Panc1 (cell line): ENCODE results near the gene ISG15. TPM values are rescaled to one million over a fixed set of nuclear protein-coding genes. Genes with fewer than 3 reads are reported as not detected.
"Not testable (repeated sequence)": the region's sequence is repeated elsewhere in the genome, so short reads cannot be mapped to it uniquely, and the experiment has no call there.

ENCODE experiments used
- ATAC-seq: fragments of 200-7000 bp; cut with Tn5 transposase; 2 replicates; pipeline ENCODE4 v1.9.1; 2020; ENCODE audit warnings: mild to moderate bottlenecking, moderate library complexity
- BruUV-seq: library from RNA; stranded (reverse); fragments of 400-500 nt; replicated peaks from 2 replicates; lab custom pipeline; 2021; lab: Mats Ljungman, UMichigan
- CTCF ChIA-PET: fragments of 300-600 bp; sonication (Branson Sonifier 250); formaldehyde crosslinking; loops from one replicate; lab custom pipeline; 2022; ENCODE audit warnings: antibody characterized with exemption; lab: Charles Lee
- POLR2A ChIA-PET: fragments of 300-600 bp; sonication (Branson Sonifier 250); formaldehyde crosslinking; loops from one replicate; lab custom pipeline; 2022; ENCODE audit warnings: antibody characterized with exemption; lab: Charles Lee
- DNase-seq: peaks from one replicate; pipeline ENCODE4 v3.0.0-alpha.2; 2010; ENCODE audit warnings: low read depth, low spot score
- H3K27ac ChIP-seq: 2 replicates; pipeline ENCODE4 v1.5.1; 2011; ENCODE audit warnings: mild to moderate bottlenecking, low read length, inconsistent platforms
- H3K27me3 ChIP-seq: fragments of 200-500 bp; sonication (Bioruptor generic); 2 replicates; pipeline ENCODE4 v1.6.0; 2014; ENCODE audit warnings: low read length, inconsistent platforms; ENCODE audit not compliant: control insufficient read depth, insufficient read depth
- H3K36me3 ChIP-seq: fragments of 200-500 bp; sonication (Bioruptor generic); 2 replicates; pipeline ENCODE4 v1.5.1; 2014; ENCODE audit warnings: inconsistent platforms, mild to moderate bottlenecking, low read length, moderate library complexity; ENCODE audit not compliant: control insufficient read depth, insufficient read depth
- H3K4me1 ChIP-seq: 2 replicates; pipeline ENCODE4 v1.5.1; 2011; ENCODE audit warnings: inconsistent platforms, mild to moderate bottlenecking, low read length, moderate library complexity; ENCODE audit not compliant: control insufficient read depth, insufficient read depth
- H3K4me3 ChIP-seq, 2 experiments: 2 replicates each; pipeline ENCODE4 v1.5.1; 2011 to 2012; ENCODE audit warnings: low read depth in 2 of 2, low read length in 2 of 2, mild to moderate bottlenecking in 2 of 2, inconsistent platforms in 1 of 2, moderate library complexity in 1 of 2
- H3K9me3 ChIP-seq: fragments of 200-500 bp; sonication (Bioruptor generic); 2 replicates; pipeline ENCODE4 v1.5.1; 2014; ENCODE audit warnings: low read depth, mild to moderate bottlenecking, inconsistent platforms, low read length, moderate library complexity; ENCODE audit not compliant: control insufficient read depth, insufficient read depth
- POLR2AphosphoS5 ChIP-seq: IDR thresholded peaks from 2 replicates; pipeline ENCODE4 v1.6.1; 2012; ENCODE audit warnings: mild to moderate bottlenecking, low read depth, low read length, moderate library complexity
- REST ChIP-seq, 2 experiments: IDR thresholded peaks; 2 replicates each; pipeline ENCODE4 v1.6.1; 2011 to 2012; ENCODE audit warnings: low read depth in 2 of 2, control low read depth in 1 of 2, low read length in 1 of 2, mild to moderate bottlenecking in 1 of 2, moderate library complexity in 1 of 2; ENCODE audit not compliant: insufficient read depth in 1 of 2
- SIN3A ChIP-seq: IDR thresholded peaks from 2 replicates; pipeline ENCODE4 v1.6.1; 2012; ENCODE audit warnings: low read depth, mild to moderate bottlenecking, low read length, moderate library complexity, borderline replicate concordance; ENCODE audit not compliant: insufficient read depth
- TCF7L2 ChIP-seq: IDR thresholded peaks from 2 replicates; pipeline ENCODE4 v1.6.1; 2011; ENCODE audit warnings: mild to moderate bottlenecking, low read depth, low read length, inconsistent platforms
- in situ Hi-C: cut with HindIII; loops from 2 replicates; pipeline ENCODE4 v1.10.0; 2016; ENCODE audit warnings: low sequenced_read_pairs, low pct_unique_long_range_greater_than_20kb
- intact Hi-C: fragments of 100-400 bp; cut with micrococcal nuclease; formaldehyde crosslinking; loops from one replicate; pipeline ENCODE4 v1.10.0; 2022; ENCODE audit not compliant: unreplicated experiment
- total RNA-seq: library from RNA; stranded (reverse); gene quantifications from one replicate; pipeline ENCODE4 v1.2.1, GENCODE V29; 2021; ENCODE audit not compliant: unreplicated experiment
- TF ChIP-seq, protein P1 (sequence below): fragments of 450-650 bp; IDR thresholded peaks from 2 replicates; pipeline ENCODE4 v1.5.1; 2017; ENCODE audit warnings: mild to moderate bottlenecking

The ISG15 gene
- total RNA-seq, 1 experiment from 2014 or later: 102 TPM

- in situ Hi-C loops (no loop called here), intact Hi-C loops (no loop called here)
- H3K27ac ChIP-seq: no peak overlapping the region
- no peak overlapping the region for H3K4me3 ChIP-seq
- no peak for TF ChIP-seq TCF7L2
- TF ChIP-seq, protein P1, sequence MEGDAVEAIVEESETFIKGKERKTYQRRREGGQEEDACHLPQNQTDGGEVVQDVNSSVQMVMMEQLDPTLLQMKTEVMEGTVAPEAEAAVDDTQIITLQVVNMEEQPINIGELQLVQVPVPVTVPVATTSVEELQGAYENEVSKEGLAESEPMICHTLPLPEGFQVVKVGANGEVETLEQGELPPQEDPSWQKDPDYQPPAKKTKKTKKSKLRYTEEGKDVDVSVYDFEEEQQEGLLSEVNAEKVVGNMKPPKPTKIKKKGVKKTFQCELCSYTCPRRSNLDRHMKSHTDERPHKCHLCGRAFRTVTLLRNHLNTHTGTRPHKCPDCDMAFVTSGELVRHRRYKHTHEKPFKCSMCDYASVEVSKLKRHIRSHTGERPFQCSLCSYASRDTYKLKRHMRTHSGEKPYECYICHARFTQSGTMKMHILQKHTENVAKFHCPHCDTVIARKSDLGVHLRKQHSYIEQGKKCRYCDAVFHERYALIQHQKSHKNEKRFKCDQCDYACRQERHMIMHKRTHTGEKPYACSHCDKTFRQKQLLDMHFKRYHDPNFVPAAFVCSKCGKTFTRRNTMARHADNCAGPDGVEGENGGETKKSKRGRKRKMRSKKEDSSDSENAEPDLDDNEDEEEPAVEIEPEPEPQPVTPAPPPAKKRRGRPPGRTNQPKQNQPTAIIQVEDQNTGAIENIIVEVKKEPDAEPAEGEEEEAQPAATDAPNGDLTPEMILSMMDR: no peak
- TF ChIP-seq SIN3A: no peak
- no peak for TF ChIP-seq POLR2AphosphoS5
- no peak for TF ChIP-seq REST (IDR thresholded peaks at IDR 0.05; ENCODE audit: insufficient read depth in 1 of 2, low read depth in 2 of 2, low read length in 1 of 2)
- no peaks in the 10 kb centered on the region for H3K9me3 ChIP-seq
- CTCF ChIA-PET: no interaction called here
- no peaks in the 10 kb centered on the region for H3K27me3 ChIP-seq
- H3K4me1 ChIP-seq: peaks cover 35% of the 10 kb centered on the region
- ATAC-seq (no peak), DNase-seq (no peak)
- POLR2A ChIA-PET: no interaction called here
- no TSS peak for BruUV-seq
- H3K36me3 ChIP-seq: no peaks in the 10 kb centered on the region
Observed at GRCh38 chr1:1026599-1027413, 13.5 kb downstream of the ISG15 start.

DNA sequence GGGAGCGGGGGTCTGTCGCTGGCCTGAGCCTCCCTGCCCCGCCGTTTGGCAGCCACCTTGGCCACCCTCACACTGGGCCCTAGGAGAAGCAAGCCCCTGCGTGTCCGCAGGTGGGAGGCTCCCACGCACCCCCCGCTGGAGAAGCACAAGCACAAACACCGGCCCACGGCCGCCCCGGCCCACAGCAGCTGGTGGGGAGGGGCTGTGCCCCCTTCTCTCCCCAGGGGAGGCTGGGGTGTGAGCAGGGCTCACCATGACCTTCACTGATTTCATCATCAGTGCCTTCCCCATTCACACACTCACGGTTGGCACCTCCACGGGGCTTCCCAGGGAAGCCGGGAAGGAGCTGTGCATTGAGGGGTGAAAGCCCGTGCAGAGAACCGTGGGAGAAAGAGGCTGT, 14.5 kb downstream of the ISG15 start:
- Histone ChIP-seq H3K4me1 (peaks cover 25% of the 10 kb centered on the region), H3K27me3 (no peaks in the 10 kb centered on the region), H3K27ac (no peak overlapping the region), H3K36me3 (no peaks in the 10 kb centered on the region), H3K9me3 (no peaks in the 10 kb centered on the region), H3K4me3 (no peak overlapping the region)
- ChIA-PET CTCF (no interaction called here), POLR2A (no interaction called here)
- no peak for ATAC-seq
- in situ Hi-C loops (no loop called here), intact Hi-C loops (no loop called here)
- no TSS peak for BruUV-seq
- TF ChIP-seq TCF7L2 (no peak), SIN3A (no peak), POLR2AphosphoS5 (no peak), REST (IDR thresholded peaks at IDR 0.05; ENCODE audit: insufficient read depth in 1 of 2, low read depth in 2 of 2, low read length in 1 of 2) (no peak)
- TF ChIP-seq, protein P1: no peak
- DNase-seq: no peak

DNA sequence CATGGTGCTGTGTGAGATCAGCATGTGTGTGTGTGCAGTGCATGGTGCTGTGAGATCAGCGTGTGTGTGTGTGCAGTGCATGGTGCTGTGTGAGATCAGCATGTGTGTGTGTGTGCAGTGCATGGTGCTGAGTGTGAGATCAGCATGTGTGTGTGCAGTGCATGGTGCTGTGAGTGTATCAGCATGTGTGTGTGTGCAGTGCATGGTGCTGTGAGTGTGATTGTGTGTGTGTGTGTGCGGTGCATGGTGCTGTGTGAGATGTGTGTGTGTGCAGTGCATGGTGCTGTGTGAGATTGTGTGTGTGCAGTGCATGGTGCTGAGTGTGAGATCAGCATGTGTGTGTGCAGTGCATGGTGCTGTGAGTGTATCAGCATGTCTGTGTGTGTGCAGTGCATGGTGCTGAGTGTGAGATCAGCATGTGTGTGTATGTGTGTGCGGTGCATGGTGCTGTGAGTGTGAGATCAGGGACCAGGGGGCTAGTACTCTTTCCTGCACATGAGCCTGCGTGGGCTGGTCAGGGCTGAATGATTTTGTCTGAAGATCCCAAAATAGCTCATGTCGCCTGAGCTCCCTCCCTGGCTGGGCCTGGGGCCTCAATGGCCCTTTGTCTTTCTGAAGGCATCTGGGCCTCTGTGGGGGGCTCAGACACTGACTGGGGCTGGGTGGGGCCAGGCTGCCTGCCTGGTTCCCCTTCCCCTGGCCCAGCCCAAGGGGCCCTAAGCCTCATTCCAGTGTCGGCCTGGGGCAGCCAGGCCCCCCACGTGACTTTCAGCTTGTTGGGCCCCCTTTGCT, 17.8 kb downstream of the ISG15 start:
- H3K4me1 ChIP-seq, H3K36me3 ChIP-seq, in situ Hi-C loops, ATAC-seq, H3K4me3 ChIP-seq, intact Hi-C loops, H3K27me3 ChIP-seq, CTCF ChIA-PET, H3K27ac ChIP-seq, BruUV-seq, DNase-seq, H3K9me3 ChIP-seq: not testable (repeated sequence)
- POLR2A ChIA-PET: interaction anchor here (0.6 kb wide), 1 partner anchor 18 kb away, joined by 7 read pairs; no protein-coding TSS in a partner anchor
